ENCODE results near the gene HSPH1. TPM values are rescaled to one million over a fixed set of nuclear protein-coding genes. Genes with fewer than 3 reads are reported as not detected.

Gene HSPH1
- total RNA-seq, 1 donor from 2014 or later: 176 TPM

DNA sequence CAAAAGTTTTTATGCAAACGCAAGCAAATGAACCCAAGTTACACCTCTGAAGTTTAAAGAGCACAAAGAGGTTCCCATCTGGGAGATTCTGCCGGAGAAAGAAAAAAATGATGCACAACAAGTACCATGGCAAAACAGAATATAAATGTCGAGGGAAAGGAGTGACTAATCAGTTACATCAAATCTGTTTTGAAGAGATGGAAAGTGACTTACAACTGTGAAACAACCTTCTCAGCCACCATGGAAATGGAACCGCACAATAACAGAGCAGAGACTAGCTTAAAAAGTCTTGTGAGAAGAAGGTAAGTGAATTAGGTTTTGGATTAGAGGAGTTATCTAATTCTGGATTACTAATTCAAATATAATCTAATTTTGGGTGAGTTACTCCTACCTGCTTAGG is 2.4 kb downstream of the HSPH1 start:
- no peak for DNase-seq (ENCODE audit: extremely low spot score, unreplicated experiment)
- TF ChIP-seq CTCF (conservative IDR thresholded peaks at IDR 0.05): no peak
- H3K4me3 Mint-ChIP-seq: peak overlapping the region; percentile 97
- H3K27ac Mint-ChIP-seq: no peak overlapping the region
- no peaks in the 10 kb centered on the region for H3K9me3 Mint-ChIP-seq
- peaks cover 23% of the 10 kb centered on the region for H3K4me1 Mint-ChIP-seq (ENCODE audit: unreplicated experiment)
- H3K27me3 Mint-ChIP-seq: no peaks in the 10 kb centered on the region
- H3K36me3 Mint-ChIP-seq: peaks cover 21% of the 10 kb centered on the region

DNA sequence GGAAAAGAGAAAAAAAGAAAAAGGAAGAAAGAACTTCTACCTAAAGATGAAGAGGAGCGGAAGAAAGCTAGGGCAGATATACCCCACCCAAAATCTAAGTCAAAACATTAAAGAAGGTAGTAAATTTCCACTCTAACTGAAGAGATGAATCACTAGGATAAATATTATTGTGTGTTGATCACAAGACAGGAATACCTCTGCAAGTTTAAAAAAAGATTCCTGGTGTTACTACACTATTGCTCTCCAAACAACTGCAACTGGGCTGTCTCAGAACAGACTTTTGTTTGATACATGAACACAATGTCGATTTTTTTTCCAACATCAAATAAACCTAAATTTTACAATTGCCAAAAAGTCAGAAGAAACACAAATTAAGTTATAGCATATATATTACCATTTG is 6.8 kb downstream of the HSPH1 start:
- Mint-ChIP-seq H3K4me1 (ENCODE audit: unreplicated experiment) (peaks cover 15% of the 10 kb centered on the region), H3K27ac (no peak overlapping the region), H3K4me3 (no peak overlapping the region), H3K9me3 (no peaks in the 10 kb centered on the region), H3K27me3 (no peaks in the 10 kb centered on the region), H3K36me3 (peaks cover 38% of the 10 kb centered on the region)
- no peak for DNase-seq (ENCODE audit: extremely low spot score, unreplicated experiment)
- TF ChIP-seq CTCF (conservative IDR thresholded peaks at IDR 0.05): no peak

DNA sequence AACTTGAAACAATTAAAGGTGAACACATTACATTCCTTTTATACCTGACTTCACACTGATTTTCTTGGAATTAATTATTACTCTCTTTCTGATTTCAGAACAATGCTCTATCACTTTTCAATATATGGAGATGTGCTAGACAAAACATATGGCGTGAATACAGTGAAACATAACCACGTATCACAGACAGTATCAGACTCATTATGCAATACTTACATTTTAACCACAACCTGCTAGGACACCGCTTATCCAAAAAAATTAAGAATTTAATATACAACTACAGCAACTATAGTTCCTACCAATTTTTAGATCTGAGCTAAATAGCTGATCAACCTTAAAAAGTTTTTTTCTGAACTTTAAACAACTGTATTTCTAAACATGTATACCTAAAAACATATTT is 9.9 kb downstream of the HSPH1 start:
- Mint-ChIP-seq H3K9me3 (no peaks in the 10 kb centered on the region), H3K27ac (no peak overlapping the region), H3K4me3 (no peak overlapping the region), H3K36me3 (peaks cover 50% of the 10 kb centered on the region), H3K4me1 (ENCODE audit: unreplicated experiment) (no peaks in the 10 kb centered on the region), H3K27me3 (no peaks in the 10 kb centered on the region)
- no peak for TF ChIP-seq CTCF (conservative IDR thresholded peaks at IDR 0.05)
- no peak for DNase-seq (ENCODE audit: extremely low spot score, unreplicated experiment)

GRCh38 chr13:31150315-31150985 is 11.3 kb downstream of the HSPH1 start:
- DNase-seq (ENCODE audit: extremely low spot score, unreplicated experiment): no peak
- no peaks in the 10 kb centered on the region for H3K9me3 Mint-ChIP-seq
- no peak overlapping the region for H3K4me3 Mint-ChIP-seq
- H3K27me3 Mint-ChIP-seq: no peaks in the 10 kb centered on the region
- no peak for TF ChIP-seq CTCF (conservative IDR thresholded peaks at IDR 0.05)
- no peaks in the 10 kb centered on the region for H3K4me1 Mint-ChIP-seq (ENCODE audit: unreplicated experiment)
- H3K27ac Mint-ChIP-seq: no peak overlapping the region
- H3K36me3 Mint-ChIP-seq: peaks cover 48% of the 10 kb centered on the region

GRCh38 chr13:31149604-31150003 is 12.1 kb downstream of the HSPH1 start:
- H3K4me3 Mint-ChIP-seq: no peak overlapping the region
- DNase-seq (ENCODE audit: extremely low spot score, unreplicated experiment): no peak
- no peaks in the 10 kb centered on the region for H3K27me3 Mint-ChIP-seq
- H3K36me3 Mint-ChIP-seq: peaks cover 51% of the 10 kb centered on the region
- no peak for TF ChIP-seq CTCF (conservative IDR thresholded peaks at IDR 0.05)
- no peak overlapping the region for H3K27ac Mint-ChIP-seq
- H3K9me3 Mint-ChIP-seq: no peaks in the 10 kb centered on the region
- H3K4me1 Mint-ChIP-seq (ENCODE audit: unreplicated experiment): no peaks in the 10 kb centered on the region

GRCh38 chr13:31145417-31145816 is 16.3 kb downstream of the HSPH1 start:
- Mint-ChIP-seq H3K27ac (no peak overlapping the region), H3K4me3 (no peak overlapping the region), H3K4me1 (ENCODE audit: unreplicated experiment) (no peaks in the 10 kb centered on the region), H3K36me3 (peaks cover 52% of the 10 kb centered on the region), H3K9me3 (no peaks in the 10 kb centered on the region), H3K27me3 (no peaks in the 10 kb centered on the region)
- no peak for DNase-seq (ENCODE audit: extremely low spot score, unreplicated experiment)
- TF ChIP-seq CTCF (conservative IDR thresholded peaks at IDR 0.05): no peak
